IMR-90 (cell line): Measurements from ENCODE around the gene TLL1. TPM values are rescaled to one million over a fixed set of nuclear protein-coding genes. Genes with fewer than 3 reads are reported as not detected.

ENCODE experiments used
- ATAC-seq: fragments of 200-7000 bp; cut with Tn5 transposase; 2 replicates; pipeline ENCODE4 v1.9.1; 2020; ENCODE audit warnings: low read depth, mild to moderate bottlenecking, moderate library complexity
- BruUV-seq: library from RNA; stranded (reverse); fragments of 400-500 nt; replicated peaks from 2 replicates; lab custom pipeline; 2021; lab: Mats Ljungman, UMichigan
- CTCF ChIA-PET: fragments of 300-600 bp; formaldehyde crosslinking; extraction: SDS; loops from one replicate; lab custom pipeline; 2021; ENCODE audit warnings: antibody characterized with exemption; lab: Yijun Ruan, JAX
- POLR2A ChIA-PET: fragments of 300-600 bp; sonication (Branson Sonifier 250); formaldehyde crosslinking; loops from one replicate; lab custom pipeline; 2022; ENCODE audit warnings: antibody characterized with exemption; ENCODE audit not compliant: unreplicated experiment; lab: Charles Lee
- DNase-seq: peaks from one replicate; pipeline ENCODE4 v3.0.0; 2013
- H2AFZ ChIP-seq: replicated peaks from 2 replicates; pipeline ENCODE3; 2013; ENCODE audit warnings: low read length, mild to moderate bottlenecking; ENCODE audit not compliant: poor library complexity
- H2AK5ac ChIP-seq: 2 replicates; pipeline ENCODE4 v1.6.1; 2013; ENCODE audit warnings: low read depth, low read length, inconsistent platforms
- H2AK9ac ChIP-seq: replicated peaks from 2 replicates; pipeline ENCODE3; 2013; ENCODE audit warnings: mild to moderate bottlenecking, low read depth, low read length, moderate library complexity; ENCODE audit not compliant: poor library complexity
- H2BK120ac ChIP-seq: 2 replicates; pipeline ENCODE4 v1.6.1; 2013; ENCODE audit warnings: low read depth, low read length, inconsistent platforms
- H2BK15ac ChIP-seq: 3 replicates; pipeline ENCODE4 v1.6.1; 2013; ENCODE audit warnings: low read depth, low read length, inconsistent platforms
- H2BK20ac ChIP-seq: 2 replicates; pipeline ENCODE4 v1.6.1; 2013; ENCODE audit warnings: low read depth, mild to moderate bottlenecking, inconsistent platforms, low read length, moderate library complexity
- H2BK5ac ChIP-seq: 2 replicates; pipeline ENCODE4 v1.6.1; 2013; ENCODE audit warnings: mild to moderate bottlenecking, low read depth, low read length, inconsistent platforms; ENCODE audit not compliant: poor library complexity, severe bottlenecking
- H3K14ac ChIP-seq: replicated peaks from 2 replicates; pipeline ENCODE4 v1.6.1; 2013; ENCODE audit warnings: low read depth, low read length, inconsistent platforms
- H3K18ac ChIP-seq: 2 replicates; pipeline ENCODE4 v1.6.1; 2013; ENCODE audit warnings: low read depth, low read length, control low read depth
- H3K23ac ChIP-seq: 2 replicates; pipeline ENCODE4 v1.6.1; 2013; ENCODE audit warnings: low read depth, low read length, inconsistent platforms
- H3K27ac ChIP-seq: 2 replicates; pipeline ENCODE4 v1.5.1; 2013; ENCODE audit warnings: mild to moderate bottlenecking, control low read depth, low read length; ENCODE audit not compliant: insufficient read depth
- H3K27me3 ChIP-seq: 2 replicates; pipeline ENCODE4 v1.6.1; 2013; ENCODE audit warnings: low read length; ENCODE audit not compliant: control insufficient read depth, insufficient read depth
- H3K36me3 ChIP-seq: 2 replicates; pipeline ENCODE4 v1.6.1; 2013; ENCODE audit warnings: low read length, mixed read lengths; ENCODE audit not compliant: control insufficient read depth, insufficient read depth
- H3K4ac ChIP-seq: 2 replicates; pipeline ENCODE4 v1.6.1; 2013; ENCODE audit warnings: low read depth, low read length, inconsistent platforms
- H3K4me1 ChIP-seq: 2 replicates; pipeline ENCODE4 v1.6.1; 2013; ENCODE audit warnings: low read length, mixed read lengths; ENCODE audit not compliant: control insufficient read depth, insufficient read depth
- H3K4me2 ChIP-seq: 2 replicates; pipeline ENCODE4 v1.6.1; 2013; ENCODE audit warnings: low read depth, mild to moderate bottlenecking, control low read depth, low read length, moderate library complexity
- H3K4me3 ChIP-seq: 2 replicates; pipeline ENCODE4 v1.5.1; 2013; ENCODE audit warnings: low read depth, mild to moderate bottlenecking, control low read depth, low read length, moderate library complexity; ENCODE audit not compliant: insufficient read depth
- H3K56ac ChIP-seq: 2 replicates; pipeline ENCODE4 v1.6.1; 2013; ENCODE audit warnings: low read length, inconsistent platforms; ENCODE audit not compliant: insufficient read depth; ENCODE audit errors: extremely low read depth
- H3K79me1 ChIP-seq, 2 experiments: 2 replicates each; pipeline ENCODE4 v1.6.1; 2013; ENCODE audit warnings: low read length in 2 of 2, inconsistent platforms in 1 of 2, low read depth in 1 of 2
- H3K9ac ChIP-seq: 2 replicates; pipeline ENCODE4 v1.6.1; 2013; ENCODE audit warnings: low read depth, low read length, control low read depth
- H3K9me1 ChIP-seq: 2 replicates; pipeline ENCODE4 v1.6.1; 2013; ENCODE audit warnings: low read length, inconsistent platforms; ENCODE audit not compliant: insufficient read depth
- H3K9me3 ChIP-seq: 2 replicates; pipeline ENCODE4 v1.6.1; 2013; ENCODE audit warnings: low read length; ENCODE audit not compliant: control insufficient read depth, insufficient read depth
- H4K20me1 ChIP-seq: 2 replicates; pipeline ENCODE4 v1.6.1; 2013; ENCODE audit warnings: low read length, inconsistent platforms; ENCODE audit not compliant: insufficient read depth
- H4K5ac ChIP-seq: 2 replicates; pipeline ENCODE4 v1.6.1; 2013; ENCODE audit warnings: mild to moderate bottlenecking, low read depth, low read length, control low read depth
- H4K8ac ChIP-seq, 2 experiments: 2 replicates each; pipeline ENCODE4 v1.6.1; 2013; ENCODE audit warnings: low read depth in 2 of 2, low read length in 2 of 2, control low read depth in 1 of 2, inconsistent platforms in 1 of 2
- H4K91ac ChIP-seq: 2 replicates; pipeline ENCODE4 v1.6.1; 2013; ENCODE audit warnings: low read depth, low read length, inconsistent platforms; ENCODE audit not compliant: insufficient read depth
- BHLHE40 ChIP-seq: fragments of 150-350 bp; IDR thresholded peaks from 2 replicates; pipeline ENCODE4 v1.6.1; 2016; ENCODE audit warnings: mild to moderate bottlenecking, low read depth, low read length
- CEBPB ChIP-seq: IDR thresholded peaks from 2 replicates; pipeline ENCODE4 v1.6.1; 2012; ENCODE audit warnings: low read depth, low read length, improper control_type of control experiment
- CHD1 ChIP-seq: IDR thresholded peaks from 2 replicates; pipeline ENCODE4 v1.6.1; 2012; ENCODE audit warnings: low read depth, low read length, improper control_type of control experiment
- FOS ChIP-seq: fragments of 150-350 bp; IDR thresholded peaks from 2 replicates; pipeline ENCODE4 v1.6.1; 2016; ENCODE audit warnings: low read depth, low read length
- MAFK ChIP-seq: IDR thresholded peaks from 2 replicates; pipeline ENCODE4 v1.6.1; 2012; ENCODE audit warnings: low read depth, low read length, improper control_type of control experiment
- MAZ ChIP-seq: IDR thresholded peaks from 2 replicates; pipeline ENCODE4 v1.6.1; 2012; ENCODE audit warnings: low read depth, mild to moderate bottlenecking, low read length, improper control_type of control experiment, moderate library complexity, borderline replicate concordance
- MXI1 ChIP-seq: IDR thresholded peaks from 2 replicates; pipeline ENCODE4 v1.6.1; 2012; ENCODE audit warnings: low read depth, mild to moderate bottlenecking, low read length, moderate library complexity, borderline replicate concordance
- POLR2A ChIP-seq: IDR thresholded peaks from 2 replicates; pipeline ENCODE4 v1.6.1; 2012; ENCODE audit warnings: mild to moderate bottlenecking, low read depth, low read length
- RAD21 ChIP-seq: IDR thresholded peaks from 2 replicates; pipeline ENCODE4 v1.6.1; 2012; ENCODE audit warnings: low read length, improper control_type of control experiment
- RCOR1 ChIP-seq: IDR thresholded peaks from 2 replicates; pipeline ENCODE4 v1.6.1; 2012; ENCODE audit warnings: mild to moderate bottlenecking, low read length, improper control_type of control experiment; ENCODE audit not compliant: insufficient replicate concordance
- RFX5 ChIP-seq: IDR thresholded peaks from 2 replicates; pipeline ENCODE4 v1.8.0; 2012; ENCODE audit warnings: low read depth, mild to moderate bottlenecking, low read length, moderate library complexity
- SMC3 ChIP-seq: fragments of 150-350 bp; IDR thresholded peaks from 2 replicates; pipeline ENCODE4 v1.6.1; 2016; ENCODE audit warnings: low read depth, mild to moderate bottlenecking, antibody characterized with exemption, low read length, moderate library complexity
- USF2 ChIP-seq: fragments of 150-350 bp; IDR thresholded peaks from 2 replicates; pipeline ENCODE4 v1.6.1; 2017; ENCODE audit warnings: mild to moderate bottlenecking, antibody characterized with exemption, low read length, low read depth
- WGBS, 2 experiments: methylation state at CpG; one replicate each; pipeline versions ENCODE4 v1.1.5 to v1.1.7; 2013; ENCODE audit warnings: missing lambda C conversion rate in 2 of 2; ENCODE audit not compliant: insufficient read length in 1 of 2; ENCODE audit errors: extremely low coverage in 2 of 2; 5-methylcytosine and 5-hydroxymethylcytosine counted together
- dilution Hi-C: fragments of 300-500 bp; cut with HindIII; formaldehyde crosslinking; loops from one replicate; pipeline ENCODE4 v1.14.3; 2018; ENCODE audit warnings: low sequenced_read_pairs; ENCODE audit not compliant: unreplicated experiment
- in situ Hi-C: fragments of 300-500 bp; cut with MboI; formaldehyde crosslinking; loops from 3 replicates; pipeline ENCODE4 v1.14.3; 2019; ENCODE audit warnings: low sequenced_read_pairs, inconsistent platforms, mixed read lengths
- intact Hi-C: fragments of 100-400 bp; cut with micrococcal nuclease; formaldehyde crosslinking; loops from 2 replicates; pipeline ENCODE4 v1.10.0; 2022
- polyA plus RNA-seq, 3 experiments: library from polyadenylated mRNA; depleted of rRNA; stranded (reverse); fragments of >200 nt; gene quantifications; 2 replicates each; pipeline ENCODE4 v1.2.3, GENCODE V29; 2012; ENCODE audit warnings: low replicate concordance in 1 of 3
- total RNA-seq: library from RNA; depleted of rRNA; stranded (reverse); fragments of >200 nt; gene quantifications from 2 replicates; pipeline ENCODE4 v1.2.3, GENCODE V29; 2012
- TF ChIP-seq, protein P1 (sequence below): conservative IDR thresholded peaks from 2 replicates; pipeline ENCODE4 v1.5.1; 2012; ENCODE audit warnings: mild to moderate bottlenecking, low read depth, low read length, improper control_type of control experiment
- TF ChIP-seq, protein P2 (sequence below): fragments of 150-350 bp; IDR thresholded peaks from 2 replicates; pipeline ENCODE4 v1.6.1; 2016; ENCODE audit warnings: low read depth, mild to moderate bottlenecking, low read length, moderate library complexity, borderline replicate concordance

The TLL1 gene
- total and polyA plus RNA-seq, 2 of the 4 experiments (the other 2 are of a cell fraction) = not detected

GRCh38 chr4:165971446-165971845, 98.4 kb downstream of the TLL1 start:
- DNase-seq (no peak), ATAC-seq (no peak)
- Histone ChIP-seq H3K56ac (no peak overlapping the region), H3K14ac (no peak overlapping the region), H3K27me3 (no peaks in the 10 kb centered on the region), H3K18ac (no peak overlapping the region), H3K4ac (no peak overlapping the region), H3K23ac (no peak overlapping the region), H3K79me1 (no peaks in the 10 kb centered on the region), H3K36me3 (no peaks in the 10 kb centered on the region), H2AK9ac (no peak overlapping the region), H2BK15ac (no peak overlapping the region), H3K27ac (no peak overlapping the region), H3K9ac (no peak overlapping the region), H2BK120ac (no peak overlapping the region), H3K4me1 (no peaks in the 10 kb centered on the region), H3K9me3 (peaks cover 10% of the 10 kb centered on the region), H4K20me1 (no peaks in the 10 kb centered on the region), H2BK5ac (no peak overlapping the region), H2BK20ac (no peak overlapping the region), H4K8ac (no peak overlapping the region), H3K4me3 (no peak overlapping the region), H2AK5ac (no peak overlapping the region), H3K4me2 (no peak overlapping the region), H4K91ac (no peak overlapping the region), H4K5ac (no peak overlapping the region), H2AFZ (no peak overlapping the region), H3K9me1 (no peaks in the 10 kb centered on the region)
- in situ Hi-C loops = no loop called here
- no peak for TF ChIP-seq CEBPB
- TF ChIP-seq, protein P1, sequence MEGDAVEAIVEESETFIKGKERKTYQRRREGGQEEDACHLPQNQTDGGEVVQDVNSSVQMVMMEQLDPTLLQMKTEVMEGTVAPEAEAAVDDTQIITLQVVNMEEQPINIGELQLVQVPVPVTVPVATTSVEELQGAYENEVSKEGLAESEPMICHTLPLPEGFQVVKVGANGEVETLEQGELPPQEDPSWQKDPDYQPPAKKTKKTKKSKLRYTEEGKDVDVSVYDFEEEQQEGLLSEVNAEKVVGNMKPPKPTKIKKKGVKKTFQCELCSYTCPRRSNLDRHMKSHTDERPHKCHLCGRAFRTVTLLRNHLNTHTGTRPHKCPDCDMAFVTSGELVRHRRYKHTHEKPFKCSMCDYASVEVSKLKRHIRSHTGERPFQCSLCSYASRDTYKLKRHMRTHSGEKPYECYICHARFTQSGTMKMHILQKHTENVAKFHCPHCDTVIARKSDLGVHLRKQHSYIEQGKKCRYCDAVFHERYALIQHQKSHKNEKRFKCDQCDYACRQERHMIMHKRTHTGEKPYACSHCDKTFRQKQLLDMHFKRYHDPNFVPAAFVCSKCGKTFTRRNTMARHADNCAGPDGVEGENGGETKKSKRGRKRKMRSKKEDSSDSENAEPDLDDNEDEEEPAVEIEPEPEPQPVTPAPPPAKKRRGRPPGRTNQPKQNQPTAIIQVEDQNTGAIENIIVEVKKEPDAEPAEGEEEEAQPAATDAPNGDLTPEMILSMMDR = no peak
- no peak for TF ChIP-seq RAD21
- TF ChIP-seq FOS = no peak
- TF ChIP-seq, protein P2, sequence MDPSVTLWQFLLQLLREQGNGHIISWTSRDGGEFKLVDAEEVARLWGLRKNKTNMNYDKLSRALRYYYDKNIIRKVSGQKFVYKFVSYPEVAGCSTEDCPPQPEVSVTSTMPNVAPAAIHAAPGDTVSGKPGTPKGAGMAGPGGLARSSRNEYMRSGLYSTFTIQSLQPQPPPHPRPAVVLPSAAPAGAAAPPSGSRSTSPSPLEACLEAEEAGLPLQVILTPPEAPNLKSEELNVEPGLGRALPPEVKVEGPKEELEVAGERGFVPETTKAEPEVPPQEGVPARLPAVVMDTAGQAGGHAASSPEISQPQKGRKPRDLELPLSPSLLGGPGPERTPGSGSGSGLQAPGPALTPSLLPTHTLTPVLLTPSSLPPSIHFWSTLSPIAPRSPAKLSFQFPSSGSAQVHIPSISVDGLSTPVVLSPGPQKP = no peak
- no peak for TF ChIP-seq POLR2A
- no peak for TF ChIP-seq SMC3
- TF ChIP-seq USF2 = no peak
- no peak for TF ChIP-seq RFX5
- no peak for TF ChIP-seq MXI1
- no peak for TF ChIP-seq RCOR1
- no peak for TF ChIP-seq CHD1
- TF ChIP-seq MAFK = no peak
- TF ChIP-seq MAZ = no peak
- no peak for TF ChIP-seq BHLHE40
- intact Hi-C loops = no loop called here
- POLR2A ChIA-PET = no interaction called here
- BruUV-seq = no TSS peak
- CTCF ChIA-PET = interaction anchor here (0.6 kb wide), 1 partner anchor 257 kb away, joined by 3 read pairs; no protein-coding TSS in a partner anchor
- 83% methylated on average over 1 of the region's 3 CpGs; no CpG with 5 or more reads in 1 of the 2 experiments for WGBS, 2 experiments
- dilution Hi-C loops = no loop called here
